HG03097 (cell line): ENCODE measurements around the gene SMAD3.
"Not testable (repeated sequence)": the region's sequence is repeated elsewhere in the genome, so short reads cannot be mapped to it uniquely, and the experiment has no call there.

Experiments
- ATAC-seq: cut with Tn5 transposase; IDR thresholded peaks from one replicate; pipeline ENCODE4 v1.9.1; 2021; ENCODE audit not compliant: unreplicated experiment, low FRiP score

SMAD3 gene

DNA sequence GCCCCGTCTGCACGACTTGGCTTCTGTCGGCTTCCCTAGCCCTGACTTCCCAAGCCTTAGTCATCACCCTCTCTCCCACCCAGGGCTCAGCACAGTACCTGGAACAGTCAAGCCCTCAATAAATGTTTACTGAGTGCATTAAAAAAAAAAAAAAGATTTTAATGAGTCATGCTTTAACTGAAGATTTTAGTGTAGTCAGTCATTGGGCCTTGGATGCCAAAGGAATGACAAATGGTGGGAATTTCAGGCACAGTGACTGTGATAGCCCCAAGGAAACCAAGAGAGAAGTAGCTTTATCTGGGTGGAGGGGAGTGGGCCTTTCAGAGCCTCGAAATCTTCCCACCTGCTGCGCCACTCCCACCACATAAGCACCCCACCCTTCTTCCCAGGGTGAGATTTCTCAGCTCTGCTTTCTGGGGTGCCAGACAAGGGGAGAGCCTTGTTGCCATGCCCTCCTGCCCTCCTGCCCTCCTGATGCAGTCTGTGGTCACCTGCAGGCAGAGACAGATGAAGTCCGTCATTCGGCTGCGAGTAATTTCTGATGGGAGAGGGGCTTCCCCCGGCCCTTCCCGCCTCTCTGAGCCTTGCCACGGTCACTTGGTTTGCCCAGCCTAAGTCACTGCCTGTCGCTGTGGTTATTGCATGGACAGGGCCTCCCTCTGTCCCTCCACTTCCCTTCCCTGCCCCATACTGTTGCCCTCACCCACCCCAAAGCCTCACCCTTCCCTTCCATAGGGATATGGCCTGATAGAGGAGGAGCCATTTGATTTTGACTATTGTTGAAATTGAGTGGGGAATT lies 41.8 kb downstream of the SMAD3 start:
- ATAC-seq = no peak

DNA sequence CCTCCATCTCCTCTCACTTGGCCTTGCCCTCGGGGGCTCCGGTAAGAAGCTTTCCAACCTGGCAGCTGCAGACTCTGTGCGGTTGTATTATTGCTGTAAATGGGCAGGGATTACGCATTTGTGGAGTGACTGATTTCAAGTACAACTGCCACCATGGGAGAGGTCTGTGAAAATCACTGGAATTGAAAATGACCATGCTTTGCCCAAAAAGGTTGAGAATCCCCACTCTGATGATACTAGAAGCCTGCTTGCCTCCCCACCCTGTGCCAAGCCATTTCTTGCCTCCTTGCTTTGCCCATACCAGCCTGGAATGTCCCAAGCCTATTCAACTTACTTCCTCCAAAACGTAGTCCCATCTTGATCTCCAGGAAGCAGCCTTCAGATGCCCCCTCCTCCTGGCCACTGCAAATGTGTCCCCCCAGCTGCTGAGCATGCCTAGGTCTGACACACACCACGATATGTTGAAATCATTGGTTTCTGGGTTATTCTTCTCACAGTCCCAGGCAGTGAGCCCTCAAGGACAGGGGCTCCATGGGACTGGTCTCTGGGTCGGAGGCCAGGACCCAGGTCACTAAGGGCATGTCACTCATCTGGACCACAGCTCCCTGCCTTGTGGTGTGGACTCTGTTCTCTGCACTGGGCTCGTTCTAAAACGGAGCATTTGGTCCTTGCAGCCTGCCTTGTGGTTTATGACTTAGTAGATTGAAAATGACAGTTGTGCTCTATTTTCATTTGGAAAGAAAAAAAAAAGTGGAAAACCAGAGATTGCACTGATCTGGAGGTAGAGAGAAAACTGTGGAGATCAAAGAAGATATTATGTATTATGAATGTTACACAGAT lies 42.9 kb downstream of the SMAD3 start:
- no peak for ATAC-seq

DNA sequence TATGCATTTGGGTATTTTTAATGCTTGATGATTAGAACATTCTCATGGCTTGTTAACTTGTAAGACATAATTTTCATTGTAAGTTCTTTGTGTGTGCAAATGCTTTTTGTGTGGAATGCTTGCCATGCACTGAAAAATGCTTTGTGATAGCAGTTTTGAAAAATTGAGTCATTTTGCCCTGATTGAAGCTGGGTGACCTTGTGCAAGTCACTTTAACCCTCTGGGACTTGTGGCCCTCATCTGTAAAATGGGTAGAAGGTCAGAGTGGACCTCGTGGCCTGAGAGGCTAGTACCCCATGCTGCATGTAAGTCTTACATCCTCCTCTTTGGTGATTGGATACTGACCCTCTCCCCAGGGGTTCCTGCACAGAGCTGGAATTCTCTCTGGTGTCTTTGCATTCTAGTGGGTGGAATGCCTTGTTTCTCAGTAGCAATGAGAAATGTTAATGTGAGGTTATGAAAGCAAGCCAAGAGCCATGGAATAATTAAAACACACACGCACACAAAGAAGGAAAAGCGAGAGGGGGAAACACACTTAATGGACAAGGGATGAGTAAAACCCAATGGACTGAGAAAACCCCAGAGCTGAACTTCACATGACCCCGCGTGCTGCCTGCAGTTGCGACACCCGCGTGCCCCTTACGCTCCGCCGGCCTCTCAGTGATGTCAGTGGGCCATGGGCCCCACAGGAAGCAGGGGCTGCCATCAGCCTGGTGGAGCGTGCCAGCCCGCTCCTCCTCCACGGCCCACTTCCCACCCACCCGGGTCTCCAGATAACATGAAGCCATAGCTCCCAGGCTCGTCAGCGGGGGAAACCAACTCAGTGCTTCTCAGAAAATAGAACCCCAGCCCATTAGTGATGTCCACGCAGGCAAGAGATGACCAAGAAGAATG lies 44.0 kb downstream of the SMAD3 start:
- ATAC-seq = peak; percentile 54

DNA sequence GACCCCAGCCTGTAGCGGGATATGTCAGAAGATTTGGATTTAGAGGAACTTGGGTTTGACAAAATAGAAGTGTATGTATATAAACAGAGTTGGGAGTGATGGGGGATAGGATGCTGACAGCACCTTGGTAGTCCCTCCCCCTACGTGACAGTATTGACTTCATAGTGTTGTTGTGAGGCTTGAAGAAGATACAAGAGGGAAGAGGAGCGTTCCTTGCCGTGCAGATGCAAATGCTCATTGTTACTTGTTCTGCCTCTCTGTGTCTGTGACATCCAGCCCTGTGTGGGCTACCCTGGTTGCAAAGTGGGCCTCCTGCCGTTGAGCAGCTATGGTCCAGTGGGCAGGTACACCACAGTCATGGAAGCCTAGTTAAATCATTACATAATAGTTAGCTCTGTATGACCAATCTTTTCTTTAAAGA lies 45.0 kb downstream of the SMAD3 start:
- ATAC-seq = no peak

- ATAC-seq = no peak
These were observed 45.8 kb downstream of the SMAD3 start for GRCh38 chr15:67110958-67111864.

DNA sequence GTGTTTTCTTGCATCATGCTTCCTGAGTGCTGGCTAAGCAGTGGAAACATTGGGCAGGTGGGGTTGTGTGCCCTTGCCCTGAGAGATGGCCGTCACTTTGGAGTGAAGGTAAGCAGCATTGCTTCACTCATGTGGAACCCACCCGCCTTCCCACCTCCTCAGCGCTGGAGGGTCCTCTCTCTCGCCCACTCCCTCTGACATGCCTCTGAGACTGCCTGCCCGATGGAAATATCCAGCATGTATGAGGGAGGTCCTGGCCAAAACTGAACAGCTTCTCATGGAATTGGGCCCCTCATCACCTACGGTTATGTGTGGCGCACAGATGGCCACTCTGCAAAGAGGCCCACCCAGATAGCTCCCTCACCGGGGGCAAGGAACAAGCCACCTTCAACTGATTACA lies 48.6 kb downstream of the SMAD3 start:
- ATAC-seq = no peak

DNA sequence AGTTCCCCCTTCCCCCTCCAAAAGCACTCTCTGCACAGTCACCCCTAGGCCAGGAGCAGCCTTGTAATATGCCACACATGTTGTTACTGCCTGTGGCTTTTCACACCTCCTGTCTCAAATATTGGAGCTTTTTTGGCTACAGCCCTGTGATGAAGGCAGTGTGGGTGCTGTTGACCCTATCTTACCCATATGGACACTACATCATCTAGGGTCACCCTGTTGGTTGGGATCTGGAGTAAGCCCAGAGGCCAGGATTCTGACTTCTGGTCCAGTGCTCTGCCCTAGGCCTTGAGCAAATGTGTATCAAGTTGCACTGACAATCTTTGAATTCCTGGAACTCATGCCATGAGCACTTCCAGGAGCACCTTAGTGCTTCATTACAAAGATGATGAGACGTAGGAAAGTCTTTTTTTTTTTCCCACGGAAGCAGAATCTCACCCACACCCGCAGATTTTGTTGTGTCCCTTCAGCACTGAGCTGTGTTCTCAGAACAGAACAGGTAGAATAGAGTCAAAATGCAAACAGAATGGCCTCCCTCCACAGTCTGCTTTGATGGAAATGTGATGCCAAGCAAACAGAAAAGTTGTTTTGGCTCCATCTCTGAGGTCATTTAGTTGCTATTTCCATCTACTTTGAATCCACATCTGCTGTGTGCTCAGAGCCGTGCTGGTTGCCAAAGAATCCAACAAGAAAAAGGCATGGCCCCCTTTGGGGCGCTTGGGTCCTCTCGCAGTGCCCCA lies 49.6 kb downstream of the SMAD3 start:
- ATAC-seq = no peak

- ATAC-seq = no peak
These were observed 50.2 kb downstream of the SMAD3 start for GRCh38 chr15:67115586-67115969.

DNA sequence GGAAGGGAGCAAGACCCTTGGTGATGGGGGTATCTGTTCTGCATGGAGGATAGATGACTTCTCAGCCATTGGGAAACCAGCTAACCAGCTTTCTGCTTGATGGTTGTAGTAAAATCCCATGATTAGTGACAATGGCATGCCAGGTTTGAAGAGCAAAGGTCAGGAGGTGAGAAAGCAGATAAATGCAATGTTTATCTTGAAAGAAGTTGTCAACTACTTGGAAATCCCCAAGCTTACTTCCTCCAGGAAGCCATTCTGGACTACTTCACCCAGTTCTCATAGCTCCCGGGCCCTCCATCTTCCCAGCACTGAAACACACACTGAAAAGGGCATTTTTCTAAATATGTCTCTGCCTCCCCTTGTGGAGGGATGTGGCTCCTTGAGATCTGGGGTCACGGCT lies 51.3 kb downstream of the SMAD3 start:
- no peak for ATAC-seq

GRCh38 chr15:67117370-67117769 lies 52.0 kb downstream of the SMAD3 start:
- no peak for ATAC-seq

- ATAC-seq = no peak
These were observed 53.4 kb downstream of the SMAD3 start for GRCh38 chr15:67118808-67119207.

DNA sequence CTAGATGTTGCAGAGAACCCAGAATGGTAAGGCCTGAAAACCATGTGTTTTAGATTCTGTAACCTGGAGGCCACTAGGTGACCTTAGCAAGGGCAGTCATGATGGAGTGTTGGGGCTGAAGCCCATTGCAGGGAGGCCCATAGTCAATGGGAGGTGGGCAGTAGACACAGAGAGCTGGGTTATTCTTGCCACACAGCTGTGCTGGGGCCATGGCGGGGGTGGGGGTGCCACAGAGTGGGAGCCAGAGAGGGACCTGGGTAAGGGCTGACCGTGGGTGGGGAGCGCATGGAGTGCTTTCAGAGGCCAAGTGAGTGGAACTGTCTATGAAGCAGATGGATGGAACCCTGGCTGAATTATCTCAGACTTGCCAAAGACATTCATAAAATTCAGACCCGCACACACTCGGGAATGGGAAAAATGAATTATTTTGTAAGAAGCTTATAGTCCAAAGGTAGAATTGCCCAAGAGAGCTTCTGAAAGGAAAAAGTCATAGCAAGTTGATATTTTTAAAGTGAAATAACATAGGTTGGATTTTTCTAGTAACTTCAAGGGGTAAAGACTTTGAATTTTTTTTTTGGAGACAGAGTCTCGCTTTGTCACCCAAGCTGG lies 53.9 kb downstream of the SMAD3 start:
- ATAC-seq = no peak

DNA sequence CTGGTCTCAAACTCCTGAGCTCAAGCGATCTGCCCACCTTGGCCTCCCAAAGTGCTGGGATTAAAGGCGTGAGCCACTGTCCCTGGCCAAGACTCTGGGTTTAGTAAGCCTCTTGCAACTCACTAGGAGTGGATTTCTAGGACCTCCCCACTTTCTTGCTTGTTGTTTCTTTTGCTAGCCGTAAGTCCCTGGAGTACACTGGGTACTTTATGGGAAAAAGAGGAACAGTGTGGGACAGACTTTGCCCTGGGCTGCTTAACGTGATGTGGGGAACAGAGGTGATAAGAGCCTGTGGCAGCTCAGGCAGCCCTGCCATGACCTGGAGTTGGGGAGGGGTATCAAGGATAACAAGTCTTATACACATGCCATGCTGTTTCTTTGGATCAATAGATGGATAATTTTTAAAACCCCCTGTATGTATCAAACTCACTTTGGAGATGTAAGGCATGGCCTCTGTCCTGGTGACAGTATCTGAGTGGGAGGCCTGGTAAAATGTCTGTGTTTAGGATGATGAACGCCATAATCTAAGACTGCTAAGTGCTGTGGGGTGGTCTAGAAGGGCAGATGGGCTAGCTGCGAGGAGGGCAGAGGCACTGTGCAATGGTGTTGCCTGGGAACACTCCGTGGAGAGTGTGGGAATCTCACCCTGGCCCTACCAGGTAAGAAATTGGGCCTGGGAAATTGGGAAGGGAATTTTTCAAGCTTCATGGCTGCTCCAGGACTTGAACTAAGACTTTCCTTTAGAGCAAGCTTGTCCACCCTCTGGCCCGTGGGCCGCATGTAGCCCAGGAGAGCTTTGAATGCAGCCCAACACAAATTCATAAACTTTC lies 54.8 kb downstream of the SMAD3 start:
- ATAC-seq = no peak

DNA sequence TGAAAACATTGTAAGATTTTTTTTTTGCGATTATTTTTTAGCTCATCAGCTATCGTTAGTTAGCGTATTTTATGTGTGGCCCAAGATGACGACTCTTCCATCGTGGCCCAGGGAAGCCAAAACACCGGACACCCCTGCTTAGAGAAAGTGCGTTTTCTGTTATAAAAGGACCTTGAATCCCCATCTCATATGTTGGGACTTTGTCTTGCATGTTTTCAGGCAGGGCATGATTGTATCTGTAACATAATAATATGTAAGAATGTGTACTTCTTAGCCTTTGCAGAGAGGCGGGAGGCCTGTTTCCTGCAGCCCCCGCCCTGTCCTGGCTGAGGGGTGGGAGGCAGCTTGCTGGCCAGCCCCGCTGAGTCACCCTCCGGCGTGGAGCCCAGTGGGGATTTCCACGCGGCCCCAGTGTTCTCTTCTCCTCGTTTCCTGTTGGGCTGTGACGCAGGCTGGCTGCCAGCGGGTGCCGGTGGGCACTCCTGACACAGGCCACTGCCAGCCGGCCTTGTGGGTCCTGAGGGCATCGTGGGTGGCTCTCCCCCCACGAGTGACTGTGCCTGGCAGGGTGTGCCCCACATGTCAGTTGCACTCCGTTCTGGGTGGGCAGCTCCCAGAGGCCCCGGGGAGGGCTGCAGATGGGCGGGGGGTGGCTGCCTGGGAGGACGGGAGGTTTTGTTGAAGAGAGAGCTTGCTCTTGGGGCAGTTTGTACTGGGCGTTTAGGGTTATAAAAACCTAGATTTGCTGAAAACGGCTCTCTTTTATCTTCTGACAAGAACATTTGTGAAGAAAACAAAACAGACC lies 55.6 kb downstream of the SMAD3 start:
- no peak for ATAC-seq

GRCh38 chr15:67121644-67122605 lies 56.5 kb downstream of the SMAD3 start:
- no peak for ATAC-seq

DNA sequence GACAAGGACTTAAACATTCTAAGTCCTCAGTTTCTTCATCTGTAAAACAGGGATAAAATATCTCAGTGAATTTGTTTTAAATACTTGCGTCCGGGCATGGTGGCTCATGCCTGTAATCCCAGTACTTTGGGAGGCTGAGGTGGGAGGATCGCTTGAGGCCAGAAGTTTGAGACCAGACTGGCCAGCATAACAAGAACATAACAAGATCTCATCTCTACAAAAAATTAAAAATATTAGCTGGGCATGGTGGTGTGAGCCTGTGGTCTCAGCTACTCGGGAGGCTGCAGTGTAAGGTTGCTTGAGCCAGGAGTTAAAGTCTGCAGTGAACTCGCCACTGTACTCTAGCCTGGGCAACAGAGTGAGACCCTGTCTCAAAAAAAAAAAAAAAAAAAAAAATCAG lies 57.4 kb downstream of the SMAD3 start:
- ATAC-seq = not testable (repeated sequence)
